ENCODE results near the gene PTPRN2. TPM values are rescaled to one million over a fixed set of nuclear protein-coding genes. Genes with fewer than 3 reads are reported as not detected.

PTPRN2 gene
- total RNA-seq, 1 experiment from 2014 or later, result 0.11 TPM

- Histone ChIP-seq H3K4me1 (ENCODE audit: insufficient read depth, low read length, poor library complexity, severe bottlenecking) (no peaks in the 10 kb centered on the region), H3K36me3 (ENCODE audit: insufficient read depth, low read length, poor library complexity, severe bottlenecking) (no peaks in the 10 kb centered on the region), H3K9me3 (ENCODE audit: low read depth, low read length, poor library complexity, severe bottlenecking) (no peaks in the 10 kb centered on the region), H3K4me3 (ENCODE audit: low read depth, low read length, poor library complexity, severe bottlenecking) (no peak overlapping the region), H3K27ac (ENCODE audit: low read depth, low read length, poor library complexity, severe bottlenecking) (no peak overlapping the region), H3K27me3 (replicated peaks; ENCODE audit: insufficient read depth, low read depth, low read length, poor library complexity) (no peaks in the 10 kb centered on the region)
- CTCF ChIA-PET, result no interaction called here
- POLR2A ChIA-PET (ENCODE audit: low non-redundant PET), result no interaction called here
- TF ChIP-seq CTCF (conservative IDR thresholded peaks at IDR 0.05; ENCODE audit: low read depth, low read length) (no peak), EZH2 (IDR thresholded peaks at IDR 0.05; ENCODE audit: borderline replicate concordance, low read depth, low read length, poor library complexity, severe bottlenecking) (no peak)
- no TSS peak for BruUV-seq (replicated peaks)
- DNase-seq (ENCODE audit: low spot score), result no peak
- intact Hi-C loops (cut with micrococcal nuclease; ENCODE audit: unreplicated experiment), result no loop called here
Observed at GRCh38 chr7:157774495-157774894, 813.1 kb downstream of the PTPRN2 start.

GRCh38 chr7:157773361-157773760, 814.3 kb downstream of the PTPRN2 start:
- no peaks in the 10 kb centered on the region for H3K36me3 ChIP-seq (ENCODE audit: insufficient read depth, low read length, poor library complexity, severe bottlenecking)
- intact Hi-C loops (cut with micrococcal nuclease; ENCODE audit: unreplicated experiment), result no loop called here
- no peaks in the 10 kb centered on the region for H3K9me3 ChIP-seq (ENCODE audit: low read depth, low read length, poor library complexity, severe bottlenecking)
- ChIA-PET CTCF (no interaction called here), POLR2A (ENCODE audit: low non-redundant PET) (no interaction called here)
- DNase-seq (ENCODE audit: low spot score), result no peak
- peaks cover 11% of the 10 kb centered on the region for H3K27me3 ChIP-seq (replicated peaks; ENCODE audit: insufficient read depth, low read depth, low read length, poor library complexity)
- H3K4me1 ChIP-seq (ENCODE audit: insufficient read depth, low read length, poor library complexity, severe bottlenecking), result no peaks in the 10 kb centered on the region
- no TSS peak for BruUV-seq (replicated peaks)
- no peak overlapping the region for H3K27ac ChIP-seq (ENCODE audit: low read depth, low read length, poor library complexity, severe bottlenecking)
- no peak overlapping the region for H3K4me3 ChIP-seq (ENCODE audit: low read depth, low read length, poor library complexity, severe bottlenecking)
- TF ChIP-seq EZH2 (IDR thresholded peaks at IDR 0.05; ENCODE audit: borderline replicate concordance, low read depth, low read length, poor library complexity, severe bottlenecking) (no peak), CTCF (conservative IDR thresholded peaks at IDR 0.05; ENCODE audit: low read depth, low read length) (no peak)

GRCh38 chr7:157772486-157773130, 815.0 kb downstream of the PTPRN2 start:
- H3K4me3 ChIP-seq (ENCODE audit: low read depth, low read length, poor library complexity, severe bottlenecking), result no peak overlapping the region
- H3K27me3 ChIP-seq (replicated peaks; ENCODE audit: insufficient read depth, low read depth, low read length, poor library complexity), result peaks cover 18% of the 10 kb centered on the region
- no peak for TF ChIP-seq CTCF (conservative IDR thresholded peaks at IDR 0.05; ENCODE audit: low read depth, low read length)
- TF ChIP-seq EZH2 (IDR thresholded peaks at IDR 0.05; ENCODE audit: borderline replicate concordance, low read depth, low read length, poor library complexity, severe bottlenecking), result no peak
- no TSS peak for BruUV-seq (replicated peaks)
- CTCF ChIA-PET, result no interaction called here
- H3K27ac ChIP-seq (ENCODE audit: low read depth, low read length, poor library complexity, severe bottlenecking), result no peak overlapping the region
- no peaks in the 10 kb centered on the region for H3K36me3 ChIP-seq (ENCODE audit: insufficient read depth, low read length, poor library complexity, severe bottlenecking)
- POLR2A ChIA-PET (ENCODE audit: low non-redundant PET), result no interaction called here
- DNase-seq (ENCODE audit: low spot score), result no peak
- intact Hi-C loops (cut with micrococcal nuclease; ENCODE audit: unreplicated experiment), result no loop called here
- H3K9me3 ChIP-seq (ENCODE audit: low read depth, low read length, poor library complexity, severe bottlenecking), result no peaks in the 10 kb centered on the region
- H3K4me1 ChIP-seq (ENCODE audit: insufficient read depth, low read length, poor library complexity, severe bottlenecking), result no peaks in the 10 kb centered on the region

Measured in A673 (cell line).